ENCODE results near the gene CNTNAP2.

GRCh38 chr7:148434181-148434757 lies 2317.7 kb downstream of the CNTNAP2 start:
- TF ChIP-seq, protein P1, sequence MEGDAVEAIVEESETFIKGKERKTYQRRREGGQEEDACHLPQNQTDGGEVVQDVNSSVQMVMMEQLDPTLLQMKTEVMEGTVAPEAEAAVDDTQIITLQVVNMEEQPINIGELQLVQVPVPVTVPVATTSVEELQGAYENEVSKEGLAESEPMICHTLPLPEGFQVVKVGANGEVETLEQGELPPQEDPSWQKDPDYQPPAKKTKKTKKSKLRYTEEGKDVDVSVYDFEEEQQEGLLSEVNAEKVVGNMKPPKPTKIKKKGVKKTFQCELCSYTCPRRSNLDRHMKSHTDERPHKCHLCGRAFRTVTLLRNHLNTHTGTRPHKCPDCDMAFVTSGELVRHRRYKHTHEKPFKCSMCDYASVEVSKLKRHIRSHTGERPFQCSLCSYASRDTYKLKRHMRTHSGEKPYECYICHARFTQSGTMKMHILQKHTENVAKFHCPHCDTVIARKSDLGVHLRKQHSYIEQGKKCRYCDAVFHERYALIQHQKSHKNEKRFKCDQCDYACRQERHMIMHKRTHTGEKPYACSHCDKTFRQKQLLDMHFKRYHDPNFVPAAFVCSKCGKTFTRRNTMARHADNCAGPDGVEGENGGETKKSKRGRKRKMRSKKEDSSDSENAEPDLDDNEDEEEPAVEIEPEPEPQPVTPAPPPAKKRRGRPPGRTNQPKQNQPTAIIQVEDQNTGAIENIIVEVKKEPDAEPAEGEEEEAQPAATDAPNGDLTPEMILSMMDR (IDR thresholded peaks at IDR 0.05): no peak
- no peak for TF ChIP-seq POLR2A (IDR thresholded peaks at IDR 0.05)

Measured in tibial nerve (tissue), 3 donors.